ENCODE measurements around the gene SRP9. TPM values are rescaled to one million over a fixed set of nuclear protein-coding genes. Genes with fewer than 3 reads are reported as not detected.
A peak's percentile ranks its signal among the peaks of the same experiment; 100 is the strongest.

The SRP9 gene
- total RNA-seq = 249 and 277 TPM in 2 replicates
- 230 TPM for polyA plus RNA-seq (2012)

- peak; percentile 99 for DNase-seq (ENCODE audit: low read depth)
Observed at GRCh38 chr1:225777583-225778336, at the start of gene SRP9. Gene SRP9, plus strand, starts transcription at chr1:225777826. Its CDS starts 115 bp downstream, at chr1:225777941.

- no peak for DNase-seq (ENCODE audit: low read depth)
Observed at GRCh38 chr1:225731491-225731890, 46.1 kb upstream of the SRP9 start.

- DNase-seq (ENCODE audit: low read depth) = no peak
Observed at GRCh38 chr1:225733254-225733653, 44.4 kb upstream of the SRP9 start.

GRCh38 chr1:225735252-225736149 lies 42.1 kb upstream of the SRP9 start:
- peak; percentile 86 for DNase-seq (ENCODE audit: low read depth)

- DNase-seq (ENCODE audit: low read depth) = no peak
Observed at GRCh38 chr1:225736437-225737098, 41.1 kb upstream of the SRP9 start.

- DNase-seq (ENCODE audit: low read depth) = peak; percentile 40
Observed at GRCh38 chr1:225737161-225737560, 40.5 kb upstream of the SRP9 start.

- DNase-seq (ENCODE audit: low read depth) = no peak
Observed at GRCh38 chr1:225737866-225738265, 39.8 kb upstream of the SRP9 start.

- no peak for DNase-seq (ENCODE audit: low read depth)
Observed at GRCh38 chr1:225738763-225739162, 38.9 kb upstream of the SRP9 start.

- DNase-seq (ENCODE audit: low read depth) = no peak
Observed at GRCh38 chr1:225739542-225740107, 38.0 kb upstream of the SRP9 start.

GRCh38 chr1:225744745-225745144 lies 32.9 kb upstream of the SRP9 start:
- no peak for DNase-seq (ENCODE audit: low read depth)

- no peak for DNase-seq (ENCODE audit: low read depth)
Observed at GRCh38 chr1:225745273-225745672, 32.4 kb upstream of the SRP9 start.

GRCh38 chr1:225746361-225747179 lies 31.1 kb upstream of the SRP9 start:
- peak; percentile 83 for DNase-seq (ENCODE audit: low read depth)

- DNase-seq (ENCODE audit: low read depth) = no peak
Observed at GRCh38 chr1:225747566-225747965, 30.1 kb upstream of the SRP9 start.

- no peak for DNase-seq (ENCODE audit: low read depth)
Observed at GRCh38 chr1:225748529-225748928, 29.1 kb upstream of the SRP9 start.

GRCh38 chr1:225749706-225750105 lies 27.9 kb upstream of the SRP9 start:
- DNase-seq (ENCODE audit: low read depth) = no peak

- DNase-seq (ENCODE audit: low read depth) = peak; percentile 89
Observed at GRCh38 chr1:225750420-225750819, 27.2 kb upstream of the SRP9 start.

GRCh38 chr1:225750875-225751824 lies 26.5 kb upstream of the SRP9 start:
- DNase-seq (ENCODE audit: low read depth) = no peak

GRCh38 chr1:225752245-225752644 lies 25.4 kb upstream of the SRP9 start:
- DNase-seq (ENCODE audit: low read depth) = no peak

GRCh38 chr1:225754940-225755641 lies 22.5 kb upstream of the SRP9 start:
- DNase-seq (ENCODE audit: low read depth) = peak; percentile 93
